OCI-M2 (cell line): ENCODE data around the gene PTPN3.
"Not testable (repeated sequence)": the region's sequence is repeated elsewhere in the genome, so short reads cannot be mapped to it uniquely, and the experiment has no call there.

Source experiments
- DNase-seq: peaks from one replicate; lab custom pipeline; 2025; ENCODE audit not compliant: unreplicated experiment; lab: John Stamatoyannopoulos, UW

PTPN3 gene

DNA sequence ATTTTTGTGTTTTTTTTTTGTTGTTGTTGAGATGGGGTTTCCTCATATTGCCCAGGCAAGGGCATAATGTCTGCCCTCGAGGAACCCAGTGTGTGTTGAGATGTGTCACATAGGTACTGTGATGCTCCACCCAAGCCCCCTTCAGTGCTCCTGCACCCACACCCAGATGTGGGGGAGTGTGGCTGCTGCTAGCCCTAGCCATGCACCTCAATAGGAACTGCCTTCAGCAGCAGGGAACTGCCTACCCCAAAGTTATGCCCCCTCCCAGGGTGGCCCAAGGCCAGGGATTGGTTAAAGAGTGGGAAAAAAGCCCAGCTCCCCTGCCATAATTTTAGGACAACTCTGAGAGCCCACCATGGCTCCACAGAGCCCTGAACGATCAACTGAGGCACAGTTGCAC is 143.9 kb downstream of the PTPN3 start:
- no peak for DNase-seq

DNA sequence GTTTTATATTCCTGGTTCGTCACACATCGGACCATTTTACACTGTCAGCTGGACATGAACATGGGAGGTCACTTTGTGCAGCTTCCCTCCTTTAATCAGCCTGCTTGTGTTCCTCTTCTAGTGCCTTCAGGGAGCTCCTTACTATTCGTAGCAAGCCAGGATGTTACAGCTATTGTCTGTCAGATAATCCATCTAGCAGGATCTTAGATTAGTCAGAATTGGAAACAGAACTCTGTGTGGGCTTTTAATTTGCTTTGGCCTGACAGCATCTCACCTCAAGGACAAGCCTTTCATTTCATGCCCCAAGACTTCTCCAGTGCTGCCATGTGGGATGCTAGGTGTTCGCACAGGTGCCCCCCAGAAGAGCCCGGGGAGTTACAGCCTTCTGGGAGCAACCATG is 147.1 kb downstream of the PTPN3 start:
- no peak for DNase-seq

DNA sequence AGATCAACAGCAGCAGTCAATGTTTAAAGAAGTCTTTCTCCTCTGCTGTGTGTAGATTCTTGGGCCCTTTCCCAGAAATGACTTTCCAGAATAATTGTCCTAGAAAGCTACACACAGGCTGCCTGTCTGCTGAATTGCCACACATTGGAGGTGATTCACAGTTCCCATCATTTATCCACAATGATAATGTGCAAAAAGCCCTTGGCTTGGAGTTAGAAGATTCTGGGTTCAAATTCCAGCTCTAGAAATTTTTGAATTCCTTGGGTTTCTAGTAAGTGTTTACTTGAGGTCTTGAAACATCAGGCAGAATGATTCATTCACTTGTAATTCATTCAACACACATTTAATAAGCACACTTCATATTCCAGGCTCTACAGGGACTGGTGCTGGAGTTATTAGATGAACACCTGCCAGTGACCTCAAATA is 148.7 kb downstream of the PTPN3 start:
- DNase-seq: no peak

DNA sequence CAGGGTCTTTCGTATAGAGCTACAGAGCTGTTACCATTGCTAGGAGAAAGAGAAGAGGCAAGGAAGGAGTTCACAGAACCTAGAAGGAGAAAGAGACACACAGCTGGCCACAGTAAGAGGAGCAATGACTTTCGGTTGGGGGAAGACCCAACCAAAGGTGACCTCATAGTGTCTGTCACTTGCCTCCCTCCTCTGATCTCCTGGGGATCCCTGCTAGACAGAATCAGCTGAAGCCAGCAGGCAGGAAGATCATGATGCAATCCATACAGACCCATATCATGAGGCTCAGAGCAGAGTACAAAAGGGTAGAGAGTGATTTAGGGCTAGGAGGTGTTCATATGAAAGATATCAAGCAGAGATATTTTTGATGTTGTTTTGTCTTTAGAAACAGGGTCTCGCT is 151.2 kb downstream of the PTPN3 start:
- DNase-seq: no peak

DNA sequence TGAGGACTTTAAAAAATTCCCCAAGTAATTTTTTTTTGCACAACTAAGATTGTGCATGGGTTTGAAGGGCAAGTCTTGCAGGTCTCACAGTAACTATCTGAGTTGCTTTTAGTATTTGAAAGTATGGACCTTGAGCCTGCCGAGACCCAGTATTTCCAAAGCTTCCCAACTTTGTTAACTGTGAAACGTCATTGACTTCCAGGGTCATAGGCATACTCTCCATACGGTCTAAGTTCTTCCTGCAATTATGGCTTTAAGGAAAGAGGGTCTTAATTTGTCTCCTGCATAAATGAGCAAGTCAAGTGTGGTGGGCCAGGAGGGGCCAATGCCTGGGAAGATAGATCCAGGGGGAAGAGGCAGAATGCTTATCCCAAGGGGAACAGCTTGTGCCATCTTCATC is 153.2 kb downstream of the PTPN3 start:
- no peak for DNase-seq

DNA sequence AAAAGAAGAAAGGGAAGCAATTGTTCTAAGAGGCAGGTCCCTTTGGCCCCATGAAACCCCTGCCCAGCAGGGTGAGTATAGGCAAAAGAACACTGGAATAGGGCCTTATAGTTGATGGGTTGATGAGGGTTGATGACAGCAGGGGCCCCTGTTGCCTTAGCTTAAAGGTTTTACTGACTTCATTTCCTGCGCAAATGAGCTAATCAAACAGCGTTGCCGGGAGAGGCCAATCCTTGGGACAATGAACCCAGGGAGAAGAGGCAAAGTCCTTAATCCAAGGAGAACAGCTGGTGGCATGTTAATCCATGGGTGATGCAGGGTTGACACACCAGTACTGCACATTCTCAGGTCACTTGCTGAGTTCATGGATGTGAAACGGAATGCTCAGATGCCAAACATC is 155.2 kb downstream of the PTPN3 start:
- DNase-seq: no peak

DNA sequence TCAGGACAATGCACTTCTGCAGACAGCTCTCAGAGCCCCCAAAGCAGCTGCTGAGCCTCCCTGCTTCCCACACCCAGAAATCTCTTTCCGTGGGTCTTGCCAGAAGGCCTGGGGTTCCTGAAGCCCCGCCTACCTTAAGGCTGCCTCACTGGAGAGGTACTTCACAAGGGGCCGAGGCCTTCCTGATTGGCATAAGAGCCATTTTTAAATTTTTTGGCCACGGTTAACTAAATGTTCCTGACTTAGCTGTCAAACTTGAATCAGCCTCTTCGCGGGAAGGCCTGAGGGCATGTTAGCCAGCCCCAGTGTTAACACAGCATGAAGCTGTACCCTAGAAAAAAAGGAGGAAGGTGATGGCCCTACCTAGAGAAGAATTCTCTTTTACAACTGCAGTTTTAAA is 156.5 kb downstream of the PTPN3 start:
- DNase-seq: no peak

DNA sequence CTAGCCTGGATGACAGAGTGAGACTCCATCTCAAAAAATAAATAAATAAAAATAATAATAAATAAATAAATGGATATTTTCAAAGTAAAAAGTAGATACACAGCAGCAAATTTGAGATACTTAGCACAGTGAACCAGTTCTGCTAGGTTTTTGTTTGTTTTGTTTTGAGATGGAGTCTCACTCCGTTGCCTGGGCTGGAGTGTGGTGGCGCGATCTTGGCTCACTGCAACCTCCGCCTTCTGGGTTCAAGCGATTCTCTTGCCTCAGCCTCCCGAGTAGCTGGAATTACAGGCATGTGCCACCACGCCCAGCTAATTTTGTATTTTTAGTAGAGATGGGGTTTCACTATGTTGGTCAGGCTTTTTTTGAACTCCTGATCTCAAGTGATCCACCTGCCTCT is 157.1 kb downstream of the PTPN3 start:
- DNase-seq: not testable (repeated sequence)

DNA sequence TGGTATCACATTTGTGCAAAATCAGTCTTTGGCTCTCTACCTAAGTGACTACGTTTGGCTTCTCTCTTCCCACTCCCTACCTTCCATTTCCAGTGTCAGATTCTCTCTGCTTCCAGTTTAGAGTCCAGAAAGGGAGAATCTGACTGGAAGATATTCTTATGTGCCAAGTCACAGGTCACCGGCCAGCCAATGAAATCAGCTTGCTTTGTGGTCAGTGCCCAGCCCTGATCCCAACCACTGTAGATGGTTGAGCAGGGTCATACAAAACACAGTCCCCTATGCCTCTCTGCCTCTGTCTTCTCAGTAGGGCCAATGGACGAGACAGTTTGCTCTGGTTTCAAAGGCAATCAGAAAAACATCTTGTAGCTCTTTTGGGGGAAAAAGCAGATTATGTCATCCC is 161.7 kb downstream of the PTPN3 start:
- DNase-seq: no peak

DNA sequence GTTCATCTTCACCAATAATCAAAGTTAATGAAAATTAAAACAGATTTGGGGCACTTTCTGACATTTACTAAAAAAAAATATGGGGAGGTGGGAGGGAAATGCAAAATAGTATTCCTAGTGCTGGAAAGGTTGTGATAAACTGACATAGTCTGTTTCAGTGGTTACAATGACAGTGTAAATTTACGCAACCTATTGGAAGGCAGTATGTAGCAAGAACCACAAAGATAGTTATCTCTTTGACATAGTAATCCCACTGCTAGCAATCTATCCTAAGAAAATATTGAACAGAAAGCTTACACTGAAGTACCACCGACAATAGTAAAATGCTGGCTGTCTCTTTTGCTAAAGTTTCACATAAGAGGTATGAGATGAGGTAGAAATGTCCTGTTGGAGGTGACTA is 162.2 kb downstream of the PTPN3 start:
- DNase-seq: no peak

DNA sequence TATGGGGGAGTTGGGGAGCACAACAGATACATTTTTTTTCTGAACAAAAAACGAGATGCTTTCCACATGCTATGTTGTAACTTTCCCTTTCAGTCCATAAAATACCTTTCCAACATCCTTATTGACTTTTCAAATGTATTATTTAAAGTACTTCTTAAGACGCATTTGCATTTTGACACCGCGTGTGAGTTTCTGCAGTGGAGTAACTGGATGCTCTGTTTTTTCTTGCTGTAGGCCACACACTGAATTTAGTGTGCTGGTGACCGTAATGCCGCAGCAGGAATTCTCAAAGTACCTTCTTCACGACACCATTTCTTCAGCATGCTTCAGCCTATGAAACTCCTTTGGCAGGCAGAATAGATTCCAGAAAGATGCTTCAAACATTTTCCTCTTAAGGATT is 163.0 kb downstream of the PTPN3 start:
- no peak for DNase-seq

DNA sequence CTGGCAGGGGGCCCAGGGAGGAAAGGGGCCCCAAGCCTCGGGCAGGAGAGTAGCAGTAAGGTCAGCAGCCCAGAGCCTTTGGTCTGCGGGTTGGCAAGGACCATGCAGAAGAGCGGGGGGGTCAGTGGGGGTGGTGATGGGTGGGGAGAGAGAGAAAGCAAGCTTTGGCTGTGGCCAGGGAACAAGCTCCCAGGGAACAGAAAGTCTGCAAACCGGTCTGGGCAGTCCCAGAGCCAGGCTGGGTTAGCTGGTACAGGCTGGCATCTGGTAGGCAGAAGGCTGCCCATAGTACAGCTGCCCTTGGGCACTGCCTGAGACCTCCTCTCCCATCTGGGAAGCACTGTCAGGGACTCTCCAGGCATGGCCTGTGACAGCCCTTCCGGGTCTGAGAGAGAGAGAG is 166.8 kb downstream of the PTPN3 start:
- DNase-seq: no peak

DNA sequence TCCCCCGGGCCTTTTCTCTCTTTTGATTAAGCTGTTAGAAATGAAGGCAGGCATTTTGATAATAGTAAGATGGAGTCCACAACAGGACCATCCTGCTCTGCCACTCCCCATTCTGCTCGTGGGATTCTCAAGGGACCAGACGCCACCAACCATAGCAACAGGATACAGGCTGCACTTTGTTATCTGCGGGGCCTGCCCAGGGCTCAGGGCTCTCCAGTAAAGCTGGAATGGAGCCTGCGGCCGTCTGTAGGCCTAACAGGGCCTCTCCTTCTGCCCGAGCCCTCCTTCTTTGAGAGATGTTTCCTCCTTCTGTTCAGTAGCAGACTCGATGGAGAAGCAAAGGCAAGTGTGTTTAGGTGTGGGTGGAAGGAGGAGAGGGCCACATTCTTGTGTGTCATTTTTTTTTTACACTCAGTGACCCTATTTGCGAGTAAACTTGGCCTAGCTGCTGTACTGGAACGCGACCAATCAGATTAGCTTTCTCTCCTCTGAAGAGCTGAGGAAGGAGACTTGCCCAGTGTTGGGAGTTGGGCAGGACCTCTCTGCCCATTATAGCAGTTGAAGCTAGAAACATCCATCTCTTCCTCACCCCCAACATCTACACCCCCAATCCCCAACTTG is 168.4 kb downstream of the PTPN3 start:
- DNase-seq: no peak

DNA sequence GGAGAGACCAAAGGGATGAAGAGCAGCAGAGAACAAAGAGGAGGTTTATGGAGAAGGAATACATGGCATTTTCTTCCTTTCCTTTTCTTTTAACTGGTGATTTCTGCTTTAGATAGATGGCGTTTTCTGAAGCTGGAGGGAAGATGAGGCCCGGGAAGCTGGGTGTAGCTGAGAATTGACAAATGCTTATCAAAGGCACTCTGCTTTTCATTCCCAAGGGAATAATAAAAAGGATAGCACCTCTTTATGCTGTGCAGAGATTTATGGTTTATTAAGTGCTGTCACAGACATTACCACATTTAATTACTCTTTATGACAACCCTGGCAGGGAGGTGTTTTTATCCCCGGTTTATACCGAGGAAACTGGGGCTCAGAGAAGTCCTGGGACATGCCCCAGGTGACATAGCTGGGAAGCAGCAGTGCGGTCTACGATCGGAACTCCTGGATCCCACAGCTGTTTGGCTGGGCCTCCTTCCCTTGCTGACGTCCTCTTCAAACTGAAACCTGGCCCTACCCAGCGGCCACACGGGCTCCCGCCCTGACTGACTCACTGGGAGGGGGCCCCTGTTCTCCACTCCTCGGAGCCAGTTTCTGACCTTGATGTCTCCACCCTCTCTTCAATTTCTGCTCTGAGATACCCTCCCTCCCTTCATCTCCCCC is 169.0 kb downstream of the PTPN3 start:
- no peak for DNase-seq
